Measurements from ENCODE around the gene BTBD9. TPM values are rescaled to one million over a fixed set of nuclear protein-coding genes. Genes with fewer than 3 reads are reported as not detected.

The BTBD9 gene
- total RNA-seq, 4 donors from 2014 or later = 15.4 to 50.0 (median 21.9) TPM

DNA sequence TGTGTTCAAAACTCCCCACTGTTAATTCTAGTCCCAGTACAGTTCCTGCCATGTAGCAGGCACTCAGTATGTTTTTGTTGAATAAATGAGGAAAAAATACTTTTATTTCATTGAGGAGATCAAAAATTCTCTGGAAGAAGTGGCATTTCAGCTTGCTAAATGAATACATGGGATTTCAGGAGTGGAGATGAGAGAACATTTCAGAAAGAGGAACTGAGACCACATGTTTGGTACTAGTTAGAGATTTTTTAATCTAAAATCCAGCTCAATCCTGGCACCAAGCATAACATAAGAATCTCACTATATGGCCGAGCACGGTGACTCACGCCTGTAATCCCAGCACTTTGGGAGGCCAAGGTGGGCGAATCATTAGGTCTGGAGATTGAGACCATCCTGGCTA, 75.4 kb downstream of the BTBD9 start:
- WGBS = 80% methylated on average over 4 of the region's 4 CpGs
- Histone ChIP-seq H3K4me1 (no peaks in the 10 kb centered on the region), H3K4me3 (no peak overlapping the region), H3K36me3 (no peaks in the 10 kb centered on the region), H3K27ac (no peak overlapping the region), H3K27me3 (no peaks in the 10 kb centered on the region), H3K9me3 (no peaks in the 10 kb centered on the region)
- no peak for TF ChIP-seq EP300 (IDR thresholded peaks at IDR 0.05)
- TF ChIP-seq POLR2AphosphoS5 (IDR thresholded peaks at IDR 0.05) = no peak
- TF ChIP-seq, protein P1, sequence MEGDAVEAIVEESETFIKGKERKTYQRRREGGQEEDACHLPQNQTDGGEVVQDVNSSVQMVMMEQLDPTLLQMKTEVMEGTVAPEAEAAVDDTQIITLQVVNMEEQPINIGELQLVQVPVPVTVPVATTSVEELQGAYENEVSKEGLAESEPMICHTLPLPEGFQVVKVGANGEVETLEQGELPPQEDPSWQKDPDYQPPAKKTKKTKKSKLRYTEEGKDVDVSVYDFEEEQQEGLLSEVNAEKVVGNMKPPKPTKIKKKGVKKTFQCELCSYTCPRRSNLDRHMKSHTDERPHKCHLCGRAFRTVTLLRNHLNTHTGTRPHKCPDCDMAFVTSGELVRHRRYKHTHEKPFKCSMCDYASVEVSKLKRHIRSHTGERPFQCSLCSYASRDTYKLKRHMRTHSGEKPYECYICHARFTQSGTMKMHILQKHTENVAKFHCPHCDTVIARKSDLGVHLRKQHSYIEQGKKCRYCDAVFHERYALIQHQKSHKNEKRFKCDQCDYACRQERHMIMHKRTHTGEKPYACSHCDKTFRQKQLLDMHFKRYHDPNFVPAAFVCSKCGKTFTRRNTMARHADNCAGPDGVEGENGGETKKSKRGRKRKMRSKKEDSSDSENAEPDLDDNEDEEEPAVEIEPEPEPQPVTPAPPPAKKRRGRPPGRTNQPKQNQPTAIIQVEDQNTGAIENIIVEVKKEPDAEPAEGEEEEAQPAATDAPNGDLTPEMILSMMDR (IDR thresholded peaks at IDR 0.05) = no peak
- no peak for TF ChIP-seq POLR2A (IDR thresholded peaks at IDR 0.05)
- no peak for DNase-seq (ENCODE audit: low spot score in 2 of 2)

DNA sequence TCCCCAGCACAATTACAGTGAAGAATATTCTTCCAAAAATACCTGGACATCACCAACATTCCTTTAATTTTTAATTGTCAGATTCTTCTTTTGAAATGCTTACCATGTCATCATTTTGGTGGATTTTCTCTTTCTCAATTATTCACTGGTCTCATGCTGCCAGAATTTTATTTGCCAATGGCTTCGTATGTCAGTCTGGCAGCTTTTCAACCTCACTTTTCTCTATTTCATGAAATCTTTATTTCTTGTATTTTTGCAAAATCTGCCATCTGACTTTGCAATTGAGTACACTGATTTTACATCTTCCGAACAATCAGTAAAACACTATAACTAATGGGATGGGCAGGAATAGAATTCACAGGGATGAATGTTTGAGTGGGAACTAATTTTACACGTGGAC, 84.1 kb downstream of the BTBD9 start:
- Histone ChIP-seq H3K27me3 (no peaks in the 10 kb centered on the region), H3K27ac (no peak overlapping the region), H3K4me3 (no peak overlapping the region), H3K36me3 (no peaks in the 10 kb centered on the region), H3K9me3 (no peaks in the 10 kb centered on the region), H3K4me1 (no peaks in the 10 kb centered on the region)
- 79% methylated on average over 3 of the region's 3 CpGs for WGBS
- TF ChIP-seq, protein P1 (IDR thresholded peaks at IDR 0.05) = no peak
- TF ChIP-seq EP300 (IDR thresholded peaks at IDR 0.05) (no peak), POLR2A (IDR thresholded peaks at IDR 0.05) (no peak), POLR2AphosphoS5 (IDR thresholded peaks at IDR 0.05) (no peak)
- DNase-seq (ENCODE audit: low spot score in 2 of 2) = no peak

DNA sequence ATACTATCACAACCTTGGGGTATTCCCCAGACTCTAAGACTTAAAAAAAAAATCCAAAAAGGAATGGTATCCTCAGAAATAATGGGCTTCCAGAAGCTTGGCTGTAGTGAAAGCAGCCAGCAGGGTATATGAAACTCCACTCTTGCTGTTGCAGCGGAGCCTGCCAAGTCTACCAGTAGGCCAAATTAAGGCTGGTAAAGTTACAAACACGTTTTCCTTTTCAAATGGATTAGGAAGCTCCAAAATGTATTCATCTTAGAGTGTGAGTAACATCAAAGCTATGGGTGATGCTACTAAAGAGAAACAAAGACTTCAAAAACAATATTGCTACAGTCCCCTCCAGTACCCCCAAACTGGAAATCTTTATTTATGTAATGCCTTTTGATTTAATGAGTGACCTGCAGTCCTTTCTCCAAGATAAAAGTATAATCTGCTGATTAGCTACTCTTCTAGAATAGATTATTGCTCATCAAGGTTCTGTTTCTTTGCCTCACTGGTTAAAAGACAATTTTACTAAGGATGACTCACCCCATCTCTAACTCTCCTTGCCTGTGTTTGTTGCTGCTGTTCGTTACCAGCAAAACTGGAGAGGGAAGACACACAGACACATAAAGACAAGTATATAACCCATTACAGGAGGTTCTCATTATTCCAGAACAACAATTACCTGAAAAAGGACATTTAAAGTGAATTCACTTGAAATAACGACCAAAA, 84.9 kb downstream of the BTBD9 start:
- DNase-seq (ENCODE audit: low spot score in 2 of 2) = no peak
- Histone ChIP-seq H3K27ac (no peak overlapping the region), H3K4me3 (no peak overlapping the region), H3K27me3 (no peaks in the 10 kb centered on the region), H3K9me3 (no peaks in the 10 kb centered on the region), H3K36me3 (no peaks in the 10 kb centered on the region), H3K4me1 (no peaks in the 10 kb centered on the region)
- TF ChIP-seq POLR2A (IDR thresholded peaks at IDR 0.05) (no peak), POLR2AphosphoS5 (IDR thresholded peaks at IDR 0.05) (no peak), EP300 (IDR thresholded peaks at IDR 0.05) (no peak)
- TF ChIP-seq, protein P1 (IDR thresholded peaks at IDR 0.05) = no peak
- 72% methylated on average over 4 of the region's 4 CpGs for whole genome bisulfite sequencing

DNA sequence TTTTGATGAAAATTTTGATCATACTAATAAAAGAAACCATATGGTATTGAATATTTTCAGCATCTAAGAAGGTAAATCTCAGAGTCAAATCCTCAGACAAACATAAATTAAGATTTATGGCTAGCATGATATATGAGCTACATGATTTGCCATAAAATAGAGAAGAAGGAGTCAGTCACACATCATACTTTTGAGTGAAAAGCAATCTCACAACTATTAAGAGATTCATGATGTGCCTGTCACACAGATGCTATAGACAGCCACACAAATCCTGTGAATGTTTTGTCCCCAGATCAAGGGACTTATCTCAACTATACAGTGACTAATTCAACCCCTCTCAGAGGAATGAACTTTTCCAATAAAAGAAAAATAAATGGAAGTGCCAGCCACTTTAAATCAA, 85.7 kb downstream of the BTBD9 start:
- DNase-seq (ENCODE audit: low spot score in 2 of 2) = no peak
- Histone ChIP-seq H3K4me1 (no peaks in the 10 kb centered on the region), H3K27me3 (no peaks in the 10 kb centered on the region), H3K27ac (no peak overlapping the region), H3K9me3 (no peaks in the 10 kb centered on the region), H3K4me3 (no peak overlapping the region), H3K36me3 (no peaks in the 10 kb centered on the region)
- TF ChIP-seq EP300 (IDR thresholded peaks at IDR 0.05) (no peak), POLR2A (IDR thresholded peaks at IDR 0.05) (no peak), POLR2AphosphoS5 (IDR thresholded peaks at IDR 0.05) (no peak)
- TF ChIP-seq, protein P1 (IDR thresholded peaks at IDR 0.05) = no peak

DNA sequence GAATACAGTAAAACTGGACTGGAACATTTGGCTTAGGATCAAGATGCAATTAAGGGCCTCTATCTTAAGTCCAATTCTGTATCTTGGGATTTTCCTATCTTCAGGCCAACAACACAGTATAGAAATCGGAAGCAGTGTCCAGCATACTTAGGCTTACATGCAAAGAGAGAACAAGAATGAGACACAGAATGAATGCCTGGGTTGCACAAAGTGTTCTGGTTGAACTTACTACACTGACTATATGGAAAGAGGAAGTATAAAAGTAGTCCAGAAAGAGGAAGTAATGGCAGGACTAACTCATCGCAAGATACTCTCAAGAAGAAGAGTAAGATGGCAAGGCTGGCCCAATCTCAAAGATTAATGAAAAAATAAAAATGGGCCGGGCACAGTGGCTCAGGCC, 87.6 kb downstream of the BTBD9 start:
- Histone ChIP-seq H3K9me3 (no peaks in the 10 kb centered on the region), H3K4me3 (no peak overlapping the region), H3K27me3 (no peaks in the 10 kb centered on the region), H3K4me1 (no peaks in the 10 kb centered on the region), H3K36me3 (no peaks in the 10 kb centered on the region), H3K27ac (no peak overlapping the region)
- TF ChIP-seq, protein P1 (IDR thresholded peaks at IDR 0.05) = no peak
- TF ChIP-seq POLR2A (IDR thresholded peaks at IDR 0.05) (no peak), POLR2AphosphoS5 (IDR thresholded peaks at IDR 0.05) (no peak), EP300 (IDR thresholded peaks at IDR 0.05) (no peak)
- WGBS = 85% methylated on average over 3 of the region's 3 CpGs
- no peak for DNase-seq (ENCODE audit: low spot score in 2 of 2)
